HG02884 (cell line): ENCODE results near the gene TNFRSF21.
"Not testable (repeated sequence)": the region's sequence is repeated elsewhere in the genome, so short reads cannot be mapped to it uniquely, and the experiment has no call there.

Experiments
- ATAC-seq: cut with Tn5 transposase; IDR thresholded peaks from one replicate; pipeline ENCODE4 v1.9.1; 2021; ENCODE audit warnings: mild to moderate bottlenecking, moderate library complexity; ENCODE audit not compliant: unreplicated experiment

TNFRSF21 gene

GRCh38 chr6:47230579-47230978 is 79.1 kb downstream of the TNFRSF21 start:
- ATAC-seq: no peak

DNA sequence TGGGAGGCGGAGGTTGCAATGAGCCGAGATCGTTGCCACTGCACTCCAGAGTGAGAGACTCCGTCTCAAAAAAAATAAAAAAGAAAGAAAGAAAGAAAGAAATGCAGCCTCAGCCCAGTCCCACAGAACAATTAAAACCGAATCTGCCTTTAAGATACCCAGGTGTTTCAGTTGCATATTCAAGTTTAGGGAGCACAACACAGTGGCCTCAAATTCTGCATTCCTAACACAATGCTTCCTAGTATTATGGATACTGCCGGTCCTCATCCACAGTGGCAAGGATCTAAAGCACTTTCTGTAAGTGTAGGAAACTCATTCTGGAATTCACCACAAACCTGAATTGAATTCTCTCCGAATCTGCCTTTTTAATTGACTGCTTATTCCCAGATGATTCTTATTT is 80.5 kb downstream of the TNFRSF21 start:
- ATAC-seq: no peak

DNA sequence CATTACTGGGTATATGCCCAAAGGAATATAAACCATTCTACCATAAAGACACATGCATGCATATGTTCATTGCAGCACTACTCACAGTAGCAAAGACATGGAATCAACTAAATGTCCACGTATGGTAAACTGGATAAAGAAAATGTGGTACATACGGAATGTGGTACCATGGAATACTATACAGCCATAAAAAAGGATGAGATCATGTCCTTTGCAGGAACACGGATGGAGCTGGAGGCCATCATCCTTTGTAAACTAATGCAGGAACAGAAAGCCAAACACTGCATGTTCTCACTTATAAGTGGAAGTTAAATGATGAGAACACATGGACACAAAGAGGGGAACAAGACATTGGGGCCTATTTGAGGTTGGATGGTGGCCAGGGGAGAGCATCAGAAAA is 81.6 kb downstream of the TNFRSF21 start:
- not testable (repeated sequence) for ATAC-seq

DNA sequence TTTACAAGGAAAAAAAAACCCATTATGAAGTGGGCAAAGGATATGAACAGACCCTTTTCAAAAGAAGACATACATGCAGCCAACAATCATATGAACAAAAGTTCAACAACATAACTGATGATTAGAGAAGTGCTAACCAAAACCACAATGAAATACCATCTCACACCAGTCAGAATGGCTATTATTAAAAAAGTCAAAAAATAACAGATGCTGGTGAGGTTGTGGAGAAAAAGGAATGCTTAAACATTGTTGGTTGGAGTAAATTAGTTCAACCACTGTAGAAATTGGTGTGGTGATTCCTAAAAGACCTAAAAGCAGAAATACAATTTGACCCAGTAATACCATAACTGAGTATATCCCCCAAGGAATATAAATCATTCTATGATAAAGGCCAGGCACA is 86.5 kb downstream of the TNFRSF21 start:
- not testable (repeated sequence) for ATAC-seq

DNA sequence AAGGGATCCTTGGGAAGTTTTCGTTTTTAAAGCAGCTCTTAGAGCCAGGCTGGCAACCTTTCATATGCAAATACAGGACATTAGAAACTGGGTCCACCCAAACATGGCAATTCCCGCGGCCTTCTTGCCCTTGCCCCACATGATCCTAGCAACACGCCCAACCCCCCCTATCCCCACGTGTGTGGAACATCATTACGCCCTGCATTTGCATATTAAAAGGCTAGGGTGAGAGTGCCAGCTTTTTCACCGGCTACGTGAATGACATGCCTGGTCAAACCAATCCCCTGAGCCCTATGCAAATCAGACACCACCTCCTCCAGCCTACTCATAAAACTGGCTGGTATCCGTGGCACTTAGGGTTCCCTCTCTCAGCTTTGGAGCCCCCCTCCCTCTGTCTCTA is 88.1 kb downstream of the TNFRSF21 start:
- no peak for ATAC-seq

DNA sequence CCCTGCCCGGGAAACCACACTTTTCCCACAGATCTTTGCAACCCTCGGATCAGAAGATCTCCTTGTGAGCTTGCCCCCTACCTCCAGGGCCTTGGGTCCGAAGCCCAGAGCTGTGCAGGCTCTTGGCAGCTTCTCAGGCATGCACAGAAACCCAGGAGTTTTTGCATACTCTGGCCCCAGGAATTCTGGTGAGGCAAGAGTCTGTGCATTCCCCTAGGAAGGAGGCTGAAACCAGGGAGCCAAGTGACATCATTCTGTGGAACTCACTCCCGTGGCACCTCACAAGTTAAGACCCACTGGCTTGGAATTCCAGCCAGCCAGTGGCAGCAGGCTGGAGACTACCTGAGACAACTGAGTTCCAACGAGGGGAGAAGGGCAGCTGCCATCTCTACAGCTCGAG is 100.1 kb downstream of the TNFRSF21 start:
- no peak for ATAC-seq

DNA sequence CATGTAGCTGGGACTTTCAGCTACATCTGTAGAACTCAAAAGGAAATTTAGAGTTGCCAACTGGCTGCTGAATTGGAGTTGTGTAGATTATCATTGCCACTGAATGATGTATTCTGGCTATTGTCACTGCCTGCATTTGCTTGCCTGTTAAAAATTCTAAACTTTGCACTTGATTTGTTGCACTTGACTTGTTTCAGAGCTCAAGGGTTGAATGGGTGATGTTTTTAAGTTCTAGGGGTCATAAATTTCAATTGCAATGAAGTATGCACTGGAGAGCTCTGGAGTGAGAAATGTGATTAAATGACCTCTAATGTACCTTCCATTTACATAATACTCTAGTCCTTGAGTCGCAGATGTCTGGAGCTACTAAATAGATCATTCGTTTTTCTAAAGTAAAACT is 102.4 kb downstream of the TNFRSF21 start:
- no peak for ATAC-seq

- ATAC-seq: no peak
Measured at GRCh38 chr6:47206626-47207025, 103.1 kb downstream of the TNFRSF21 start.

- ATAC-seq: no peak
Measured at GRCh38 chr6:47203938-47204611, 105.6 kb downstream of the TNFRSF21 start.

- peak; percentile 81 for ATAC-seq
Measured at GRCh38 chr6:47203266-47203937, 106.3 kb downstream of the TNFRSF21 start.

GRCh38 chr6:47202644-47203205 is 107.0 kb downstream of the TNFRSF21 start:
- ATAC-seq: peak; percentile 2

DNA sequence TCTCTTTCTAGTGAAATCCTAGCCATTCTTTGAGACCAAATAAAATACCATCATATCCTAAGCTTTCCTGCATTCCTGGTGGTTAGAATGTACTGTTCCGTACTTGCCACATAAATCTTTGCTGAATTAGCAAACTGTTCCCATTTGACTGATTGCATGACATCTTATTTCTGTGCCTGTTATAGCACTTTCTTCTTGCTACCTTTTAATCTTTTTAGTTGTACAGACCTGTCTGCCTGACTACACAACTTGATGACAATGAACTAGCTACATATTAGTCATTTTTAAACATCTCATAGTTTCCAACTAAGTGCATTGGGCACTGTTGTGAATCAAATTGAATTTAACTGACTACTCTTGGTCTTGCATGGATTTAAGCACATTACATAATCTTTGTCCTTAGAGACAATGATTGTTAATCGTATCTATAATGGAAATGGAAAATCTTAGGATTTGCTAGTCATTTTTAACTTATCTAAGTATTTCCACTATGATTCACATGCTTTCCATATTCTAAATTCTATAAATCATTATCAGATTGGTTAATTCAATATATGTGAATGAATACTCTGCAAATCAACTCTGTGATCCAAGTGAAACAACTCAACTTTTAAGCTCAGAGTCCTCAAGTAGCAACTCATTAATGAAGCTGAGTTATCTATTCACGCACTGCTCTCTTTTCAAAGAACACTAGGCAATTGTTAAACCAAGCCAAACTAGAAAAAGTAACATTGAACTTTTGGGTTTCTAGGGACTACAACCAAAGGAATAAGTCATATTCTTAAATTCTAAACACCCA is 109.0 kb downstream of the TNFRSF21 start:
- ATAC-seq: no peak

DNA sequence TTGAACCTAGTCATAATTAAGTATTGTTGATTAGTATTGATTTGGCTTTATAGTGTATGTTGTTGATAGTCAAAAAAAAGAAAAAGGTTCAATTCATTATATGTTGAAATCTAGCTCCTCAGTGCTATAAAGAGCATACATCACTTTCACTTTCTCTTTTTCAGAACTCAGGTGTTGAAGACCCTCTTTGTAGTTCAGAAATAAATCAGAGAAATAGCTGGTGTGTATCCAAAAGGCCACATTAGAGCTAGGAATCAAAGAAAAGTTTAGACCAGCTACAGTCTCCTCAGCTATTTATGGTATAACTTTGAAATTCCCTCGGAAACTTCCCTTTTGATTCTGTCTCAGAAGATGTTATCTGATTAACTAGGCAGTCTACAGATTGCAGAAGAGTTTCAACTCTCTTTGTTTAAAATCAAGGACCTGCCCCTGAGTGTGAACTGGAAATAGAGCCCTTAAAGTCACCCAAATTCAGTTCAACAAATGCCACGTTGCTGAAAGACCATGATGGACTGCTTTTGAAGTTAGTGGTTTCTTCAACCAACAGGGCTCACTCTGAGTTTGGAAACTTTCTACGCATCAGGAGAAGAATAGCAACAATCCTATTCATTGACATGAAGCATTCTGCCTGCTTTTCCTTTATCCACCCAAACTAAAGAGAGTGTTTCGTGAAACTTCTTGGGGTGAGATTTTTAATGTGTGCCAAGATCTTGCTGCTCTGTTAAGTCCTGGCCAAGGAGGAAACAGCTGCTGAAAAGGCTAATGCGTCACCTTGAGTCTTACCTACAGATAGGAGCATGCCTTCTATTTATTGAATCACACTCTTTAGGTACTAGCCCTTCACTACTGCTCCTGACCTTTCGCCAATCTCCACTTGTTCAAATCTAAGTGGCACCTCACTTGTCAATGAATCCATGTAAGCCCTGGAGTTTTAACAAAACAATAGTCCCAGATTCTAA is 111.7 kb downstream of the TNFRSF21 start:
- ATAC-seq: peak; percentile 50

DNA sequence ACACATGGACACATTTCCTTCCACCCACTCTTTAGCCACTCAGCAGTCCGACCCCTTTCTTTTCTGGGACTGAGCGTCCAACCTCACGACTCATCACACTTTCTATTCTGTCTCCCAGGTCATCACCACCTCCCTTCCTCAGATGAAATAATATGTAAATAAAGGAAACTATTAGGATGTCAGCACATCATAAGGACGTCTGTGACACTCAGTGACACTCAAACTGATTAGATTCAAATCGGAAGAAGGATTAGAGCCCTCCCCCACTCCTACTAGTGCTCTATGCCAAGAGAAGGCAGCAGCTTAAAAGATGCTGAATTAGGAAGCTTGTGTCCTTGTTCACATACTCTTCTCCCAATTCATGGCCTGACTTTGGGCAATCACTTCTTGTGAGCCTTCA is 113.6 kb downstream of the TNFRSF21 start:
- ATAC-seq: no peak

DNA sequence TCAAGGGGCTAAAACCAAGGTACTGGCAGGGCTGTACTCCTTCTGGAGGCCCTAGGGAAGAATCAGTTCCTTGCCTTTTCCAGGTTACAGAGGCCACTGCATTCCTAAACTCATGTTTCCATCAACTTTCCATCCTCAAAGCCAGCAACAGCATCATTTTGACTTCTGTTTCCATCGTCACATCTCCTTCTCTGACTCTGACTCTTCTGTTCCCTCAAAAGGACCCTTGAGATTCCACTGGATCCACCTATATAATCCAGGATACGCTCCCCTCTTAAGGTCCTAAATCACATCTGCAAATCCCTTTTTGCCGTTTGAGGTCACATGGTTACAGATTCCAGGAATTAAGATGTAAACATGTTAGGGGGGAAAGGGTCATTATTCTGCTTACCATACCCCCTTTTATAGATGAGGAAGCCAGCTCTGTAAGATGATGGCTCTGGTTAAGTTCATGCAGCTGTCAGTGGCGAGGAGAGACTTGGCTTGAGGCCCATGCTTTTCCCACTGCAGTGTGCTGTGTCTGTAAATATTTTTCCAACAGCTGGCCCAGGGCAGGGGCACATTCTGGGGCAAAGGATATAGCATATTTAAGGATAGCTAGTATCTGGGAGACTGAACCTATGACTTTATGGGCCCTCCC is 114.6 kb downstream of the TNFRSF21 start:
- no peak for ATAC-seq

DNA sequence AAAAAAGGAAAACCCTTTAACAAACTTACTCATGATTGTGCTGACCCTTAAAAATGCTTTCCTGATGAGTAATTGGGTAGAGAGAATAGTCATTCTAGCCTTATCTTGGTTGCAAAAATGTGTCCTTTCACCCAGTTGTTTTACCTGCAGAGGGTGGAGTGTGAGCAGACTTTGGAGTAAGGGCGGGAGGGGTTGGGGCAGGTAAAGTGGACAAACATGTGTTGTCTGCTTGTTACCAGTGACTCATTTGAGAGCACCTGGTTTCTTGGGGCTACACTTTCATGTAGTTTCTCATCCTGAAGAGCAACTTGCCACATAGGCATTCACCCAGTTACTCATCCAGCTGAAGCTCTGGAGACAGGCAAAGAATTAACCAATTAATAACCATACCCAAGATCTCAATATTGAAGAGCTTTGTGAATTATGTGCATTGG is 121.1 kb downstream of the TNFRSF21 start:
- ATAC-seq: no peak

GRCh38 chr6:47187893-47188587 is 121.7 kb downstream of the TNFRSF21 start:
- no peak for ATAC-seq

- ATAC-seq: no peak
Measured at GRCh38 chr6:47187113-47187512, 122.6 kb downstream of the TNFRSF21 start.

- ATAC-seq: no peak
Measured at GRCh38 chr6:47182291-47182957, 127.3 kb downstream of the TNFRSF21 start.
